Panc1 (cell line): ENCODE data around the gene HPRT1. TPM values are rescaled to one million over a fixed set of nuclear protein-coding genes. Genes with fewer than 3 reads are reported as not detected.
A peak's percentile ranks its signal among the peaks of the same experiment; 100 is the strongest.
"Not testable (repeated sequence)": the region's sequence is repeated elsewhere in the genome, so short reads cannot be mapped to it uniquely, and the experiment has no call there.

ENCODE experiments used
- ATAC-seq: fragments of 200-7000 bp; cut with Tn5 transposase; 2 replicates; pipeline ENCODE4 v1.9.1; 2020; ENCODE audit warnings: mild to moderate bottlenecking, moderate library complexity
- BruUV-seq: library from RNA; stranded (reverse); fragments of 400-500 nt; replicated peaks from 2 replicates; lab custom pipeline; 2021; lab: Mats Ljungman, UMichigan
- CTCF ChIA-PET: fragments of 300-600 bp; sonication (Branson Sonifier 250); formaldehyde crosslinking; loops from one replicate; lab custom pipeline; 2022; ENCODE audit warnings: antibody characterized with exemption; lab: Charles Lee
- POLR2A ChIA-PET: fragments of 300-600 bp; sonication (Branson Sonifier 250); formaldehyde crosslinking; loops from one replicate; lab custom pipeline; 2022; ENCODE audit warnings: antibody characterized with exemption; lab: Charles Lee
- DNase-seq: peaks from one replicate; pipeline ENCODE4 v3.0.0-alpha.2; 2010; ENCODE audit warnings: low read depth, low spot score
- H3K27ac ChIP-seq: 2 replicates; pipeline ENCODE4 v1.5.1; 2011; ENCODE audit warnings: mild to moderate bottlenecking, low read length, inconsistent platforms
- H3K27me3 ChIP-seq: fragments of 200-500 bp; sonication (Bioruptor generic); 2 replicates; pipeline ENCODE4 v1.6.0; 2014; ENCODE audit warnings: low read length, inconsistent platforms; ENCODE audit not compliant: control insufficient read depth, insufficient read depth
- H3K36me3 ChIP-seq: fragments of 200-500 bp; sonication (Bioruptor generic); 2 replicates; pipeline ENCODE4 v1.5.1; 2014; ENCODE audit warnings: inconsistent platforms, mild to moderate bottlenecking, low read length, moderate library complexity; ENCODE audit not compliant: control insufficient read depth, insufficient read depth
- H3K4me1 ChIP-seq: 2 replicates; pipeline ENCODE4 v1.5.1; 2011; ENCODE audit warnings: inconsistent platforms, mild to moderate bottlenecking, low read length, moderate library complexity; ENCODE audit not compliant: control insufficient read depth, insufficient read depth
- H3K4me3 ChIP-seq, 2 experiments: 2 replicates each; pipeline ENCODE4 v1.5.1; 2011 to 2012; ENCODE audit warnings: low read depth in 2 of 2, low read length in 2 of 2, mild to moderate bottlenecking in 2 of 2, inconsistent platforms in 1 of 2, moderate library complexity in 1 of 2
- H3K9me3 ChIP-seq: fragments of 200-500 bp; sonication (Bioruptor generic); 2 replicates; pipeline ENCODE4 v1.5.1; 2014; ENCODE audit warnings: low read depth, mild to moderate bottlenecking, inconsistent platforms, low read length, moderate library complexity; ENCODE audit not compliant: control insufficient read depth, insufficient read depth
- CTCF ChIP-seq: fragments of 450-650 bp; IDR thresholded peaks from 2 replicates; pipeline ENCODE4 v1.5.1; 2017; ENCODE audit warnings: mild to moderate bottlenecking
- POLR2AphosphoS5 ChIP-seq: IDR thresholded peaks from 2 replicates; pipeline ENCODE4 v1.6.1; 2012; ENCODE audit warnings: mild to moderate bottlenecking, low read depth, low read length, moderate library complexity
- REST ChIP-seq, 2 experiments: IDR thresholded peaks; 2 replicates each; pipeline ENCODE4 v1.6.1; 2011 to 2012; ENCODE audit warnings: low read depth in 2 of 2, control low read depth in 1 of 2, low read length in 1 of 2, mild to moderate bottlenecking in 1 of 2, moderate library complexity in 1 of 2; ENCODE audit not compliant: insufficient read depth in 1 of 2
- SIN3A ChIP-seq: IDR thresholded peaks from 2 replicates; pipeline ENCODE4 v1.6.1; 2012; ENCODE audit warnings: low read depth, mild to moderate bottlenecking, low read length, moderate library complexity, borderline replicate concordance; ENCODE audit not compliant: insufficient read depth
- TCF7L2 ChIP-seq: IDR thresholded peaks from 2 replicates; pipeline ENCODE4 v1.6.1; 2011; ENCODE audit warnings: mild to moderate bottlenecking, low read depth, low read length, inconsistent platforms
- in situ Hi-C: cut with HindIII; loops from 2 replicates; pipeline ENCODE4 v1.10.0; 2016; ENCODE audit warnings: low sequenced_read_pairs, low pct_unique_long_range_greater_than_20kb
- intact Hi-C: fragments of 100-400 bp; cut with micrococcal nuclease; formaldehyde crosslinking; loops from one replicate; pipeline ENCODE4 v1.10.0; 2022; ENCODE audit not compliant: unreplicated experiment
- total RNA-seq: library from RNA; stranded (reverse); gene quantifications from one replicate; pipeline ENCODE4 v1.2.1, GENCODE V29; 2021; ENCODE audit not compliant: unreplicated experiment

Gene HPRT1
- total RNA-seq, 1 experiment from 2014 or later, result 77.1 TPM

- ChIA-PET CTCF (no interaction called here), POLR2A (no interaction called here)
- DNase-seq (no peak), ATAC-seq (no peak)
- TF ChIP-seq REST (IDR thresholded peaks at IDR 0.05; ENCODE audit: insufficient read depth in 1 of 2, low read depth in 2 of 2, low read length in 1 of 2), result no peak
- no peak for TF ChIP-seq SIN3A
- no peak for TF ChIP-seq CTCF
- TF ChIP-seq TCF7L2, result no peak
- no peak for TF ChIP-seq POLR2AphosphoS5
- Histone ChIP-seq H3K4me3 (no peak overlapping the region), H3K36me3 (no peaks in the 10 kb centered on the region), H3K4me1 (peaks cover 5% of the 10 kb centered on the region; the same call in 1 of the 2 replicates), H3K27me3 (no peaks in the 10 kb centered on the region), H3K27ac (no peak overlapping the region), H3K9me3 (no peaks in the 10 kb centered on the region)
- in situ Hi-C loops (no loop called here), intact Hi-C loops (no loop called here)
- BruUV-seq, result no TSS peak
Measured at GRCh38 chrX:134462927-134463326, 3.0 kb downstream of the HPRT1 start.

GRCh38 chrX:134464453-134464852 lies 4.5 kb downstream of the HPRT1 start:
- in situ Hi-C loops, H3K9me3 ChIP-seq, H3K27ac ChIP-seq, H3K27me3 ChIP-seq, H3K36me3 ChIP-seq, intact Hi-C loops, H3K4me1 ChIP-seq, CTCF ChIA-PET, ATAC-seq, BruUV-seq, H3K4me3 ChIP-seq, DNase-seq: not testable (repeated sequence)
- POLR2A ChIA-PET, result interaction anchor here (0.7 kb wide), 1 partner anchor 325 kb away, joined by 3 read pairs; no protein-coding TSS in a partner anchor

GRCh38 chrX:134469486-134469885 lies 9.5 kb downstream of the HPRT1 start:
- intact Hi-C loops, result no loop called here
- Histone ChIP-seq H3K9me3 (no peaks in the 10 kb centered on the region), H3K27ac (no peak overlapping the region), H3K27me3 (no peaks in the 10 kb centered on the region), H3K36me3 (no peaks in the 10 kb centered on the region), H3K4me3 (no peak overlapping the region), H3K4me1 (no peaks in the 10 kb centered on the region)
- DNase-seq (no peak), ATAC-seq (peak; percentile 56)
- in situ Hi-C loops, result no loop called here
- TF ChIP-seq REST (IDR thresholded peaks at IDR 0.05; ENCODE audit: insufficient read depth in 1 of 2, low read depth in 2 of 2, low read length in 1 of 2) (no peak), POLR2AphosphoS5 (no peak), SIN3A (no peak), CTCF (no peak), TCF7L2 (no peak)
- ChIA-PET CTCF (no interaction called here), POLR2A (no interaction called here)
- BruUV-seq, result no TSS peak
